Cerebellar cortex (tissue), 1 donor: ENCODE data around the gene NEB.
"Not testable (repeated sequence)": the region's sequence is repeated elsewhere in the genome, so short reads cannot be mapped to it uniquely, and the experiment has no call there.

Source experiments
- DNase-seq: peaks from one replicate; pipeline ENCODE4 v3.0.0-alpha.2; 2015; ENCODE audit warnings: low spot score

Gene NEB

GRCh38 chr2:151651274-151651673, 83.0 kb downstream of the NEB start:
- no peak for DNase-seq

DNA sequence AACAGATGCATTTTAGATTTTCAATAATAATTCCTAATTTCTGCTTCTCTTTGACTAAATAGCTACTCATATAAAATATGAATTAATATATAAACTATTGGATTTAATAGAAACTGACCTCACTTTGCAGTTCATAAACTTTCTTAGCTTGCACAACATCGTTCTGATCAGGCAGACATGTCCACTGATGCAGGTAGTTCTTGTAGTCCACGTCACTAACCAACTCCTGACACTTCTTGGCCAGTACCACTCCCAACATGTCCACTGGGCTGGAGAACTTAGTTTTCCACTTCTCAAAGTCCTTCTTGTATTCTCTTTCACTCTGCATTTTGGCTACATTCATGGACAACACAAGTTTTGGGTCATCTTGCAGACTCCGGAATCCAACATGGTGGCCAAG, 83.8 kb downstream of the NEB start:
- no peak for DNase-seq

DNA sequence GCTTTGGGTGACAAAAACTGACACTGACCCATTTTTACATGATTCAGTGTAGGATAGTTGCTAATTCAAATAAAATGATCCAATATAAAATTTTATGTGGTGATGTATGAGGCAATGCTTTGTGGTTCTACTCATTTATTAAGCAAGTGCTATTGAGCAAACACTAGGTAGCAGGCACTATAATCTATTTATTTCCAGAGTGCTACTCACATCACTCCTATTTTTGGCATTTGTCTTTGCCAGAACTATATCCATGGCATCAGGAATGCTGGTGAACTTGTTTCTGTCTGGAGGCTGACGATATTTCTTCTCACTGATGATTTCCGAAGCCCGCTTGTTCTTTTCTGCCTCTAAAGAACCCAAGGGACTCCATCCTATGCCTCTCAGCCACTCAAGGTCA, 84.3 kb downstream of the NEB start:
- no peak for DNase-seq

DNA sequence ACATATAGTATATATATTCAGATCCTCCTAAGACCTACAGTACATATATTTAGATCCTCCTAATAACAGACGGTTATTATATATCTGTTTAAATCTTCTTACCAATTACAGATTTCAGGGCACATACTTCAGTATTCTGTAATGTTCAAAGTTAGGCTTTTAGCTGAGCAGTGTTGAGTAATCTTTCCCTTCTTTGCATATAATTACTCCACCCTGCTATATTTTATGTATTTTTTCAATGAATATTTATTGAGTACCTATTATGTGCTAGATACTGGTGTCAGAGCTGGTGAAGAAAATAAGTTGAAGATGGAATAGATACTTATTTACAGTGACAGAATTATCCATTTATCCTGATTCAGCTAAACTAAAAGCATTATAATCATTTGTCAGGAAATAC, 84.9 kb downstream of the NEB start:
- no peak for DNase-seq

GRCh38 chr2:151646512-151646911, 87.8 kb downstream of the NEB start:
- not testable (repeated sequence) for DNase-seq

- DNase-seq = no peak
Measured at GRCh38 chr2:151644580-151644979, 89.7 kb downstream of the NEB start.

DNA sequence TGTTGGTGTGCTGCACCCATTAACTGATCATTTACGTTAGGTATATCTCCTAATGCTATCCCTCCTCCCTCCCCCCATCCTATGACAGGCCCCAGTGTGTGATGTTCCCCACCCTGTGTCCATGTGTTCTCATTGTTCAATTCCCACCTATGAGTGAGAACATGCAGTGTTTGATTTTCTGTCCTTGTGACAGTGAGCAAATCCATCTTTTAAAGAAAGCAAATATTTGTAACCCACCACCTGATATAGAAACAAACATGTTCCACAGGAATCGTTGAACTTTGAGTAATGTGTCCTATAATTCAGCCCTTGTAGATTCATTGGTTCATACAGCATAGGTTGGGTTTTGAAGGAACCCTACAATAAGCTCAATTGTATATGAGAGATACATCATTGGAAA, 92.4 kb downstream of the NEB start:
- DNase-seq = not testable (repeated sequence)

GRCh38 chr2:151640087-151640486, 94.2 kb downstream of the NEB start:
- DNase-seq = no peak

DNA sequence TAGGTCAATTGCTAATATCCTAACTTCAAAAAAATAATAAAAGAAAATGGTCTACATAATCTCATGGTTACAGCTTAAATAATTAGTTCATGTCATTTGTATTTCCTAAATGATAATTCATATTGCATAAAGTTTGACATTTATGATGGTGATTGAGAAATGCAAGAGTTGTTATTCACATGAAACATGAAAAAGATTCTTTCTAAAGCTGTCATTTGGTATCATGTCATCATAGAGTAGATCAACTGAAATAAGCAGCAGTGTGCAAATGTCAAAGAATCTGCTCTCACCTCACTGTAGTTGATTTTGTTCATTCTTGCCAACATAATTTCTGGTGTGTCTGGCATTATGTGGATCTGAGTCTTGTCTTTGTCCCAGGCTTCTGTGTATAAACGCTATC, 95.3 kb downstream of the NEB start:
- DNase-seq = peak; percentile 9

GRCh38 chr2:151638191-151638933, 95.9 kb downstream of the NEB start:
- no peak for DNase-seq

GRCh38 chr2:151637271-151637781, 97.0 kb downstream of the NEB start:
- DNase-seq = no peak

- DNase-seq = no peak
Measured at GRCh38 chr2:151634736-151635467, 99.4 kb downstream of the NEB start.

- DNase-seq = peak; percentile 8
Measured at GRCh38 chr2:151632993-151633565, 101.2 kb downstream of the NEB start.

- no peak for DNase-seq
Measured at GRCh38 chr2:151630372-151630771, 103.9 kb downstream of the NEB start.

GRCh38 chr2:151627353-151627752, 106.9 kb downstream of the NEB start:
- DNase-seq = no peak

DNA sequence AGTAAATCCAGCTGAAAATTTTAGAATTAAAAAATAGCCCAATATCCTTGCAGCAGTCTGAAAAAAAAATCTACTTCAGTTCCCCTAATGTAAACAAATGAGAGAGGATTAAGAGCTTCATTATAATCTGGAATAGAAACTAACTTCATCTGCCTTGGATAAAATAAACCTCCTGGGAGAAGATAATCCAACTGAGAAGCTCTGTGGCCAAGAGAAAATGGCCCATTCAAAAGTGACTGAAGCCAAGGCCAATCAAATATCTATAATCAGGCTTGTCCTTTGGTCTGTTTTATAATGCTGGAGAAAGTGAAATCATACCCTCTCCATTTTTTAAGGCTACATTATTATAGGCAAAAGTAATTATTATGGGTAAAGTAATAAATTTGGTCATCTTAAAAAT, 110.0 kb downstream of the NEB start:
- DNase-seq = no peak

DNA sequence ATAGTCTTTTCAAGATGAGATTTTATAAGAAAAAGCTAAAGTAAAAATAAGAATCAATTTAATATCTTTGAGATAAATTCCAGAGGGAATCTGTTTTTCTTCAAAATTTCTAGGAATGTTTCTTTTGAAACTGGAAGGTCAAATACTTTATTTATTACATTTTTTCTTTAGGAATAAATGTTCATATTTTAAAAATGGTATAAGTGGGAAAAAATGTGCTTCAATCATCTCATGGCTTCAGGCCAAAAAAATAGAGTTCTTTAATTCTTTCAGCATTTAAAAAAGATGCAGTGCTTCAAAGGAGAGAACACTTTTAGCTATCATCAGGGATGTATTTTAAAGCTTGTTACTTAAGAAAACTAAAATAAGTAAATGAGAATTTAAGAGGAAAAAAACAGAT, 110.6 kb downstream of the NEB start:
- DNase-seq = no peak

DNA sequence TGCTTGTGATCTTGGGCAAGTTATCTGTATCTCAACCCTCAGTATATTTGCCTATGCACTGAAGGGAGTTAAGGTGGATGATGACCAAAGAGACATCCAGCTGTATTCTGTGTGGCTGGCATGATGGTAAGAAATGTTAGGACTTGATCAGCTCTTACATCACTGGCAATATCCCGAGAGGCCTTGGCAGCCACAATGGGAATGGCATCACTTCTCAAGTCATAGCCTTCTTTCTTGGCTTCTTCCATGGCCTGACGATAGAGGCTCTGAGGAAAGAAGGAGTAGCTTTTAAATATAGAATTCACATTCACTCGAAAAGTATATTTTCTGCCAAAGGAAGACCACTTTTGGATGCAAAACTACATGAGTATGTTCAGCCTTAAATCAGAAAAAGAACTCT, 113.5 kb downstream of the NEB start:
- DNase-seq = no peak

- DNase-seq = no peak
Measured at GRCh38 chr2:151619337-151619989, 114.8 kb downstream of the NEB start.

GRCh38 chr2:151616760-151617339, 117.4 kb downstream of the NEB start:
- no peak for DNase-seq

- DNase-seq = no peak
Measured at GRCh38 chr2:151614606-151615306, 119.5 kb downstream of the NEB start.

- DNase-seq = no peak
Measured at GRCh38 chr2:151614159-151614558, 120.1 kb downstream of the NEB start.
